PC-9 (cell line): ENCODE data around the gene ARL8B. TPM values are rescaled to one million over a fixed set of nuclear protein-coding genes. Genes with fewer than 3 reads are reported as not detected.
"Not testable (repeated sequence)": the region's sequence is repeated elsewhere in the genome, so short reads cannot be mapped to it uniquely, and the experiment has no call there.

ENCODE experiments used
- BruUV-seq: library from RNA; stranded (reverse); fragments of 400-500 nt; replicated peaks from 2 replicates; lab custom pipeline; 2021; lab: Mats Ljungman, UMichigan
- CTCF ChIA-PET: fragments of 300-600 bp; sonication (Branson Sonifier 250); formaldehyde crosslinking; loops from one replicate; lab custom pipeline; 2022; ENCODE audit warnings: antibody characterized with exemption; lab: Charles Lee
- POLR2A ChIA-PET: fragments of 300-600 bp; sonication (Branson Sonifier 250); formaldehyde crosslinking; loops from one replicate; lab custom pipeline; 2022; ENCODE audit warnings: antibody characterized with exemption; ENCODE audit not compliant: unreplicated experiment; lab: Charles Lee
- DNase-seq, 2 experiments: peaks; one replicate each; pipeline versions ENCODE4 v3.0.0 to v3.0.0-alpha.2; 2015 to 2022; ENCODE audit warnings: mixed read lengths in 1 of 2
- H2AFZ ChIP-seq: fragments of 200-600 bp; sonication (generic); 2 replicates; pipeline ENCODE4 v1.8.1; 2017; ENCODE audit warnings: antibody characterized with exemption
- H3F3A ChIP-seq: fragments of 200-600 bp; sonication (generic); 2 replicates; pipeline ENCODE4 v1.8.1; 2017; ENCODE audit warnings: antibody characterized with exemption, mild to moderate bottlenecking, low read depth; ENCODE audit not compliant: insufficient read depth
- H3K27ac ChIP-seq: fragments of 200-600 bp; sonication (generic); 2 replicates; pipeline ENCODE4 v1.6.1; 2016; ENCODE audit warnings: mixed run types
- H3K27me3 ChIP-seq: fragments of 200-600 bp; sonication (generic); 2 replicates; pipeline ENCODE4 v1.6.1; 2016; ENCODE audit warnings: low read depth, mixed run types; ENCODE audit not compliant: insufficient read depth
- H3K36me3 ChIP-seq: fragments of 200-600 bp; sonication (generic); 2 replicates; pipeline ENCODE4 v1.6.1; 2016; ENCODE audit warnings: low read depth, mixed run types
- H3K4me1 ChIP-seq: fragments of 200-600 bp; sonication (generic); replicated peaks from 2 replicates; pipeline ENCODE4 v1.6.1; 2016; ENCODE audit warnings: mixed run types; ENCODE audit not compliant: insufficient read depth
- H3K4me2 ChIP-seq: fragments of 200-600 bp; sonication (generic); 2 replicates; pipeline ENCODE4 v1.6.1; 2017; ENCODE audit warnings: mixed run types
- H3K4me3 ChIP-seq: fragments of 200-600 bp; sonication (generic); 2 replicates; pipeline ENCODE4 v1.6.1; 2016; ENCODE audit warnings: mixed run types
- H3K79me2 ChIP-seq: fragments of 200-600 bp; sonication (generic); 2 replicates; pipeline ENCODE4 v1.6.1; 2017; ENCODE audit warnings: low read depth, mixed run types
- H3K9me2 ChIP-seq: fragments of 200-600 bp; sonication (generic); 2 replicates; pipeline ENCODE4 v1.8.1; 2017; ENCODE audit warnings: mild to moderate bottlenecking; ENCODE audit not compliant: insufficient read depth
- H3K9me3 ChIP-seq: fragments of 200-600 bp; sonication (generic); 2 replicates; pipeline ENCODE4 v1.8.1; 2016; ENCODE audit warnings: low read depth; ENCODE audit not compliant: insufficient read depth
- H4K20me1 ChIP-seq: fragments of 200-600 bp; sonication (generic); 2 replicates; pipeline ENCODE4 v1.8.1; 2017; ENCODE audit not compliant: insufficient read depth
- EZH2 ChIP-seq: fragments of 200-600 bp; sonication (generic); IDR thresholded peaks from 2 replicates; pipeline ENCODE4 v1.8.0; 2017; ENCODE audit warnings: antibody characterized with exemption, low read depth
- intact Hi-C: fragments of 100-400 bp; cut with micrococcal nuclease; formaldehyde crosslinking; loops from one replicate; pipeline ENCODE4 v1.10.0; 2022; ENCODE audit not compliant: unreplicated experiment
- total RNA-seq: library from RNA; stranded (reverse); gene quantifications from 2 replicates; pipeline ENCODE4 v1.2.3, GENCODE V29; 2021
- TF ChIP-seq, protein P1 (sequence below): fragments of 200-600 bp; sonication (generic); conservative IDR thresholded peaks from 2 replicates; pipeline ENCODE4 v1.6.1; 2017; ENCODE audit warnings: mixed run types, antibody characterized with exemption, mild to moderate bottlenecking, moderate library complexity

Gene ARL8B
- total RNA-seq, 1 experiment from 2014 or later: 45.4 TPM

DNA sequence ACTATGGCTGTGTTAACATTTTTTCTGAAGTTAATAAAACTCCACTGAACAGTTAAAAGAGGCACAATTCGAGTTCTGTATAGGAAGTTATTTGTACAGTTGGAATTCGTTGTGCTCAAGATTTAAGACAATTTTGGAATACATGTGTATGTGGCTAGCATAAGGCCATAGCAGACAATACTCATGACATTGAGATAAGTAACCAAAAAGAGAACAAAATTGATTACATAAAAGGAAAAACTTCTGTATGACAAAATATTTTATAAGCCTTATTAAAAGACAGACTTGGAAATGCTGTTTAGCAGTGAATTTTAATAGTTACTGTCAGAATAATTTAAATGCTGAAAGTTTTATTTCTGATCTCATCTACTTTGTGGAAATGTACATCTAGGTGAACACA is 47.7 kb downstream of the ARL8B start:
- Histone ChIP-seq H3K4me2 (no peak overlapping the region), H3F3A (no peaks in the 10 kb centered on the region), H3K27me3 (no peaks in the 10 kb centered on the region), H3K9me3 (no peaks in the 10 kb centered on the region), H4K20me1 (peaks cover 7% of the 10 kb centered on the region; the same call in 1 of the 2 replicates), H2AFZ (no peak overlapping the region), H3K36me3 (no peaks in the 10 kb centered on the region), H3K27ac (no peak overlapping the region), H3K79me2 (peaks cover 36% of the 10 kb centered on the region), H3K4me1 (no peaks in the 10 kb centered on the region), H3K4me3 (no peak overlapping the region), H3K9me2 (no peaks in the 10 kb centered on the region)
- no TSS peak for BruUV-seq
- intact Hi-C loops: no loop called here
- no peak for DNase-seq
- ChIA-PET CTCF (no interaction called here), POLR2A (no interaction called here)
- TF ChIP-seq EZH2: no peak
- TF ChIP-seq, protein P1, sequence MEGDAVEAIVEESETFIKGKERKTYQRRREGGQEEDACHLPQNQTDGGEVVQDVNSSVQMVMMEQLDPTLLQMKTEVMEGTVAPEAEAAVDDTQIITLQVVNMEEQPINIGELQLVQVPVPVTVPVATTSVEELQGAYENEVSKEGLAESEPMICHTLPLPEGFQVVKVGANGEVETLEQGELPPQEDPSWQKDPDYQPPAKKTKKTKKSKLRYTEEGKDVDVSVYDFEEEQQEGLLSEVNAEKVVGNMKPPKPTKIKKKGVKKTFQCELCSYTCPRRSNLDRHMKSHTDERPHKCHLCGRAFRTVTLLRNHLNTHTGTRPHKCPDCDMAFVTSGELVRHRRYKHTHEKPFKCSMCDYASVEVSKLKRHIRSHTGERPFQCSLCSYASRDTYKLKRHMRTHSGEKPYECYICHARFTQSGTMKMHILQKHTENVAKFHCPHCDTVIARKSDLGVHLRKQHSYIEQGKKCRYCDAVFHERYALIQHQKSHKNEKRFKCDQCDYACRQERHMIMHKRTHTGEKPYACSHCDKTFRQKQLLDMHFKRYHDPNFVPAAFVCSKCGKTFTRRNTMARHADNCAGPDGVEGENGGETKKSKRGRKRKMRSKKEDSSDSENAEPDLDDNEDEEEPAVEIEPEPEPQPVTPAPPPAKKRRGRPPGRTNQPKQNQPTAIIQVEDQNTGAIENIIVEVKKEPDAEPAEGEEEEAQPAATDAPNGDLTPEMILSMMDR: no peak

GRCh38 chr3:5170975-5171374 is 48.9 kb downstream of the ARL8B start:
- no peak overlapping the region for H3K27ac ChIP-seq
- peaks cover 25% of the 10 kb centered on the region for H3K79me2 ChIP-seq
- no peaks in the 10 kb centered on the region for H3K9me3 ChIP-seq
- no peak for TF ChIP-seq EZH2
- TF ChIP-seq, protein P1: no peak
- H3K27me3 ChIP-seq: no peaks in the 10 kb centered on the region
- no peaks in the 10 kb centered on the region for H3K4me1 ChIP-seq
- no peak overlapping the region for H2AFZ ChIP-seq
- no peaks in the 10 kb centered on the region for H3K9me2 ChIP-seq
- peaks cover 4% of the 10 kb centered on the region; the same call in 1 of the 2 replicates for H4K20me1 ChIP-seq
- DNase-seq: no peak
- intact Hi-C loops: no loop called here
- no peak overlapping the region for H3K4me2 ChIP-seq
- POLR2A ChIA-PET: no interaction called here
- no peaks in the 10 kb centered on the region for H3K36me3 ChIP-seq
- no peaks in the 10 kb centered on the region; the same call in 1 of the 2 replicates for H3F3A ChIP-seq
- CTCF ChIA-PET: interaction anchor here (0.5 kb wide), 1 partner anchor 24 kb away, joined by 5 read pairs; no protein-coding TSS in a partner anchor
- no TSS peak for BruUV-seq
- no peak overlapping the region for H3K4me3 ChIP-seq

DNA sequence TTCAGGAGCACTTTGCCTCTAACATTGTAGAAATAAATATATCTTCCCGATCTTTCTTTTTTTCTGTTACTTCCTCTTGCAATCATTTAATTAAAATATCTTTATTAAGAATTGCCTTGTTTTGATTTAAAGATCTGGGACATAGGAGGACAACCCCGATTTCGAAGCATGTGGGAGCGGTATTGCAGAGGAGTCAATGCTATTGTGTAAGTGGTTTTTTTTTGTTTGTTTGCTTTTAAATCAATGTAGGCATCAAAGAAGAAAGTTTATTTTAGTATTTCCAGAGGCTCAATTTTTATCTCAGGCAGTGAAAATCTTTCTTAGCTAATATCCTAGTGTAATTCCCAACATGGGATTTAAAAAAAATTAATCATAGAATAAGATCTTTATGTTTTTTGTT is 49.9 kb downstream of the ARL8B start:
- no peak overlapping the region for H2AFZ ChIP-seq
- intact Hi-C loops: no loop called here
- no peak for DNase-seq
- CTCF ChIA-PET: no interaction called here
- TF ChIP-seq EZH2: no peak
- TF ChIP-seq, protein P1: no peak
- no peak overlapping the region for H3K4me3 ChIP-seq
- H4K20me1 ChIP-seq: peaks cover 3% of the 10 kb centered on the region; the same call in 1 of the 2 replicates
- peaks cover 14% of the 10 kb centered on the region; the same call in 1 of the 2 replicates for H3K79me2 ChIP-seq
- no TSS peak for BruUV-seq
- POLR2A ChIA-PET: no interaction called here
- no peaks in the 10 kb centered on the region for H3K36me3 ChIP-seq
- no peaks in the 10 kb centered on the region for H3K9me2 ChIP-seq
- no peaks in the 10 kb centered on the region for H3K9me3 ChIP-seq
- no peaks in the 10 kb centered on the region for H3K4me1 ChIP-seq
- H3K27ac ChIP-seq: no peak overlapping the region
- no peaks in the 10 kb centered on the region for H3K27me3 ChIP-seq
- no peaks in the 10 kb centered on the region; the same call in 1 of the 2 replicates for H3F3A ChIP-seq
- no peak overlapping the region for H3K4me2 ChIP-seq

DNA sequence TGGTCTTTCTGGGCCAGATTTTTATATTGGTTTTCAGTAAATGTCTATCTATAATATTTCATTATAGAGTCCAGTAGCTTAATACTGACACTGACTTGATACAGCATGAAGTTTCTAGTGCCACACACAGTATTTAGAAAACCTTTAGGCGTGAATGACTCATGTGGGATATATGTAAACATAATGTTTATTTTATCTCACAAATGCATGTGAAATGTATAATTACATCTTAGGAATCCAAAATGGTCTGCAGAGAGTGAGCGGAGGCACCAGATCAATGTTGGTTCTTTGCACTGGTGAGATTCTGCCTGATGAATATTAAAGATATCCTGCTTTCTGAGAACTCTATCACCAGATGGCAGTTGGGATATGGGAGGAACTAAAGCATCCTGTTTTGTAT is 56.9 kb downstream of the ARL8B start:
- H3K79me2 ChIP-seq, H3K4me2 ChIP-seq, H3K4me3 ChIP-seq, H3K27me3 ChIP-seq, H3F3A ChIP-seq, H3K4me1 ChIP-seq, intact Hi-C loops, H4K20me1 ChIP-seq, H2AFZ ChIP-seq, H3K9me3 ChIP-seq, BruUV-seq, CTCF ChIA-PET, H3K9me2 ChIP-seq, DNase-seq, H3K27ac ChIP-seq, H3K36me3 ChIP-seq: not testable (repeated sequence)
- POLR2A ChIA-PET: interaction anchor here (0.7 kb wide), 1 partner anchor 1998 kb away, joined by 3 read pairs; no protein-coding TSS in a partner anchor
